ENCODE data around the gene GLDC. TPM values are rescaled to one million over a fixed set of nuclear protein-coding genes. Genes with fewer than 3 reads are reported as not detected.

The GLDC gene
- total and polyA plus RNA-seq, 10 of the 15 experiments (the other 5 are each of a cell fraction or from before 2014, with no cell fraction given), result 33.1 to 165 (median 114) TPM

DNA sequence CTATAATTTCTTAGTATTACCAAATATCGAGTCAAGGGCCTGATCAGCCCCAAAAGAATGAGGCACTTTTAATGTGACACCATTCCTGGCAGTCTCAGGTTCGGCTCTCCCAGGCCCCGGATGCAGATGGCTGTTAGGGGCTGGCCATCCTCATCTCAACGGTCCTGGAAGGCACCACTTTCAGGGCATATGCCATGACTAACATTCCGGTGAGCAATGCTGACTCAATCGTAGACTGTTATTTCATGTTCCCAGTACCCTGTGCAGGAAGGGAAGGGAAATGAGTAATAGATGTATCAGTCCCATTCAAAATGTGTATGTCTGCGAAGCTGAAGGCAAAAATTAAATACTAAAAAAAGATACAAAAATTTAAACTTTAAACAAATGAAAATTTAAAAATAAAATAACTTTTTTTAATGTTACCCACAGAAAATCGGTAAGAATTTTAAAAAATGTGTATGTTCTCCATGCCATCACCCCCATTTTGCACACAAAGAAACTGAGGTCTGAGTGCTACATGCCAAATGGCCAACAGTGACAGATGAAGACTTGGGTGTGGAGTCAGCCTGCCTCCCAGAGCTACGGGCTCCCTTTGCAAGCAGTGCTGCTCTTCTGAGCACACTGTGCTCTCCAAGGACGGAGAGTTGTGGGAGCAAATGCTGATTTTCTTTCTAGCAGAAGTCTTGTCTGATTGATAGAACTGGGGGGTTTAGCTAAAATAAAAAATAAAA, 79.0 kb downstream of the GLDC start (continued):
- TF ChIP-seq SUZ12 (IDR thresholded peaks at IDR 0.05; ENCODE audit: unreplicated experiment) (no peak), NFIC (IDR thresholded peaks at IDR 0.05; ENCODE audit: low read depth, low read length) (peak; percentile 67), MTA3 (IDR thresholded peaks at IDR 0.05; ENCODE audit: borderline replicate concordance, low read length) (no peak), NR2C1 (IDR thresholded peaks at IDR 0.05) (no peak), FOXM1 (IDR thresholded peaks at IDR 0.05; ENCODE audit: low read depth, low read length) (no peak), JUNB (IDR thresholded peaks at IDR 0.05) (peak; percentile 75)

DNA sequence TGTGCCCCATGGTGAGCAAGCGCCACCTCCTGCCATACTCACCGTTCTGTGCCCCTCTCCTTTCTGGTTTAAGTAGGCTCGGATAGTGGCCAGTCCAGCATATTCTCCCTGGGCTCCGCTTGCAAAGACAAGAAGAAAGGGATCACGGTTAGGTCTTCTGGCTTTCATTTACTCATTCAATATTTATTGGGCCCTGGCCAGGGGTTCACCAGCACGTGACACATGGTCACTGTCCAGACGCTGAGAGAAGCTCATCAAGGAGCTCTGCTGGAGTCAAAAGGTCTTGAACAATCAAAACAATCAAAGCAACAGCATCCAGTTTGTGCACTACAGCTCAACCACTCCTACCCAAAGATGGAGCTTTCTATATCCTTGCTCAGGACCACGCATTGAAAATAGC, 80.2 kb downstream of the GLDC start:
- no peaks in the 10 kb centered on the region for H3K4me1 ChIP-seq (ENCODE audit: control insufficient read depth, insufficient read depth, low read length)
- no peaks in the 10 kb centered on the region for H4K20me1 ChIP-seq (ENCODE audit: control insufficient read depth, insufficient read depth)
- TF ChIP-seq HDAC2 (IDR thresholded peaks at IDR 0.05), result no peak
- TF ChIP-seq KLF5 (IDR thresholded peaks at IDR 0.05; ENCODE audit: partially characterized antibody), result no peak
- TF ChIP-seq NFYA (IDR thresholded peaks at IDR 0.05; ENCODE audit: borderline replicate concordance, low read depth, low read length), result no peak
- TF ChIP-seq TCF7 (IDR thresholded peaks at IDR 0.05; ENCODE audit: borderline replicate concordance), result no peak
- TF ChIP-seq, protein P1, sequence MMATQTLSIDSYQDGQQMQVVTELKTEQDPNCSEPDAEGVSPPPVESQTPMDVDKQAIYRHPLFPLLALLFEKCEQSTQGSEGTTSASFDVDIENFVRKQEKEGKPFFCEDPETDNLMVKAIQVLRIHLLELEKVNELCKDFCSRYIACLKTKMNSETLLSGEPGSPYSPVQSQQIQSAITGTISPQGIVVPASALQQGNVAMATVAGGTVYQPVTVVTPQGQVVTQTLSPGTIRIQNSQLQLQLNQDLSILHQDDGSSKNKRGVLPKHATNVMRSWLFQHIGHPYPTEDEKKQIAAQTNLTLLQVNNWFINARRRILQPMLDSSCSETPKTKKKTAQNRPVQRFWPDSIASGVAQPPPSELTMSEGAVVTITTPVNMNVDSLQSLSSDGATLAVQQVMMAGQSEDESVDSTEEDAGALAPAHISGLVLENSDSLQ (IDR thresholded peaks at IDR 0.05), result no peak
- no peak for TF ChIP-seq CREB1 (IDR thresholded peaks at IDR 0.05; ENCODE audit: low read depth)
- TF ChIP-seq ESRRA (IDR thresholded peaks at IDR 0.05; ENCODE audit: low read length), result no peak
- TF ChIP-seq NFXL1 (IDR thresholded peaks at IDR 0.05; ENCODE audit: borderline replicate concordance), result no peak
- TF ChIP-seq ZNF207 (IDR thresholded peaks at IDR 0.05; ENCODE audit: borderline replicate concordance), result no peak
- no peak for TF ChIP-seq SMARCA5 (IDR thresholded peaks at IDR 0.05)
- TF ChIP-seq BMI1 (IDR thresholded peaks at IDR 0.05; ENCODE audit: borderline replicate concordance), result no peak
- no peak for TF ChIP-seq RAD21 (IDR thresholded peaks at IDR 0.05; ENCODE audit: insufficient read depth, low read depth, low read length)
- TF ChIP-seq, protein P2, sequence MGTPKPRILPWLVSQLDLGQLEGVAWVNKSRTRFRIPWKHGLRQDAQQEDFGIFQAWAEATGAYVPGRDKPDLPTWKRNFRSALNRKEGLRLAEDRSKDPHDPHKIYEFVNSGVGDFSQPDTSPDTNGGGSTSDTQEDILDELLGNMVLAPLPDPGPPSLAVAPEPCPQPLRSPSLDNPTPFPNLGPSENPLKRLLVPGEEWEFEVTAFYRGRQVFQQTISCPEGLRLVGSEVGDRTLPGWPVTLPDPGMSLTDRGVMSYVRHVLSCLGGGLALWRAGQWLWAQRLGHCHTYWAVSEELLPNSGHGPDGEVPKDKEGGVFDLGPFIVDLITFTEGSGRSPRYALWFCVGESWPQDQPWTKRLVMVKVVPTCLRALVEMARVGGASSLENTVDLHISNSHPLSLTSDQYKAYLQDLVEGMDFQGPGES (IDR thresholded peaks at IDR 0.05), result no peak
- TF ChIP-seq MTA2 (IDR thresholded peaks at IDR 0.05; ENCODE audit: low read depth), result no peak
- ChIA-PET POLR2A (interaction anchor here (0.6 to 0.9 kb wide), 3 partner anchors 30 to 576 kb away, joined by 3 to 6 read pairs (median 3); no protein-coding TSS in a partner anchor), CTCF (interaction anchor here (0.6 to 9.1 kb wide), 4 partner anchors 81 to 212 kb away, joined by 3 to 123 read pairs (median 3); no protein-coding TSS in a partner anchor), SMC1A (ENCODE audit: uncharacterized antibody, unreplicated experiment) (interaction anchor here (1.3 to 6.3 kb wide), 2 partner anchors 207 to 211 kb away, joined by 3 to 84 read pairs; no protein-coding TSS in a partner anchor), RAD21 (ENCODE audit: unreplicated experiment) (interaction anchor here (6.1 kb wide), 1 partner anchor 209 kb away, joined by 41 read pairs; no protein-coding TSS in a partner anchor)
- intact Hi-C loops (cut with micrococcal nuclease; ENCODE audit: unreplicated experiment), result loop anchor here (10.0 kb wide), 1 partner anchor 511 kb away; no protein-coding TSS in a partner anchor
- no peak overlapping the region for H3K9ac ChIP-seq (ENCODE audit: control insufficient read depth, insufficient read depth, low read length)
- in situ Hi-C loops (cut with MboI), result loop anchor here (5.0 kb wide), 1 partner anchor 213 kb away; no protein-coding TSS in a partner anchor
- ATAC-seq (no peak), DNase-seq (ENCODE audit: low read depth, low spot score) (no peak), FAIRE-seq (no peak)
- H3K27me3 ChIP-seq (replicated peaks in 1 of 2; ENCODE audit: control insufficient read depth in 2 of 2, insufficient read depth in 2 of 2, low read length in 1 of 2), result no peaks in the 10 kb centered on the region
- H3K4me3 ChIP-seq, result no peak overlapping the region
- H3K27ac ChIP-seq (ENCODE audit: control insufficient read depth, insufficient read depth), result no peak overlapping the region
- 100% methylated on average over 8 of the region's 8 CpGs for WGBS (ENCODE audit: insufficient coverage, insufficient replicate concordance, low lambda C conversion rate, missing lambda C conversion rate)
- H3K79me2 ChIP-seq (ENCODE audit: control insufficient read depth, insufficient read depth, low read length), result no peaks in the 10 kb centered on the region
- H2AFZ ChIP-seq (ENCODE audit: control insufficient read depth, low read depth, low read length), result no peak overlapping the region
- H3K9me3 ChIP-seq (replicated peaks; ENCODE audit: control insufficient read depth, insufficient read depth, low read length), result no peaks in the 10 kb centered on the region
- no TSS peak for BruUV-seq (replicated peaks)
- H3K4me2 ChIP-seq (ENCODE audit: control insufficient read depth, insufficient read depth), result no peak overlapping the region
- H3K36me3 ChIP-seq (ENCODE audit: control insufficient read depth in 2 of 2, insufficient read depth in 2 of 2, low read length in 1 of 2), result peaks cover 4 to 7% of the 10 kb centered on the region in 2 experiments; a peak in 3 of 4 replicates

All from GM12878 (cell line).